GM13977 (cell line): Measurements from ENCODE around the gene HSPA4L.

ENCODE experiments used
- DNase-seq: peaks from one replicate; pipeline ENCODE4 v3.0.0; 2012; ENCODE audit warnings: low spot score
- in situ Hi-C: fragments of 300-500 bp; cut with MboI; formaldehyde crosslinking; loops from one replicate; pipeline ENCODE4 v1.12.0; 2022; ENCODE audit warnings: low sequenced_read_pairs, low pct_unique_long_range_greater_than_20kb, mixed read lengths, inconsistent platforms; ENCODE audit not compliant: unreplicated experiment
- TF ChIP-seq, protein P1 (sequence below): IDR thresholded peaks from 2 replicates; pipeline ENCODE4 v1.5.1; 2012; ENCODE audit warnings: mild to moderate bottlenecking, control low read depth; ENCODE audit not compliant: insufficient read depth; ENCODE audit errors: extremely low read depth, missing control alignments

Gene HSPA4L

DNA sequence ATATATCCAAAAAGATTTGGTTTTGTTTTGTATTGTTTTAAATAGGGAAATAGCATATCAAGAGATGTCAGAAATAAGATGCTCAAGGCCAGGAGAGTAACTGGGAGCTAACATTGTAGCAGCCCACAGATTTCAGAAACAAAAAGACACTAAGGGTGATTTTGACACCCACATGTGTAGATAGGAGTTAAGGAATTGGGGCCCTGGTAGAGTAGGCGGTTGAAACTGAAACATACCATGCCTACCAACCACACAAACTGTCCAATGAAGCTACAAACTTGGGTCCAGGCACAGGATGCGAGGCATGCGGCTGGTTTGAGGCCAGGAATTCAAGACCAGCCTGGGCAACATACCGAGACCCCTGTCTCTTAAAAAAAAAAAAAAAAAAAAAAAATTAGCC, 6.3 kb upstream of the HSPA4L start:
- TF ChIP-seq, protein P1, sequence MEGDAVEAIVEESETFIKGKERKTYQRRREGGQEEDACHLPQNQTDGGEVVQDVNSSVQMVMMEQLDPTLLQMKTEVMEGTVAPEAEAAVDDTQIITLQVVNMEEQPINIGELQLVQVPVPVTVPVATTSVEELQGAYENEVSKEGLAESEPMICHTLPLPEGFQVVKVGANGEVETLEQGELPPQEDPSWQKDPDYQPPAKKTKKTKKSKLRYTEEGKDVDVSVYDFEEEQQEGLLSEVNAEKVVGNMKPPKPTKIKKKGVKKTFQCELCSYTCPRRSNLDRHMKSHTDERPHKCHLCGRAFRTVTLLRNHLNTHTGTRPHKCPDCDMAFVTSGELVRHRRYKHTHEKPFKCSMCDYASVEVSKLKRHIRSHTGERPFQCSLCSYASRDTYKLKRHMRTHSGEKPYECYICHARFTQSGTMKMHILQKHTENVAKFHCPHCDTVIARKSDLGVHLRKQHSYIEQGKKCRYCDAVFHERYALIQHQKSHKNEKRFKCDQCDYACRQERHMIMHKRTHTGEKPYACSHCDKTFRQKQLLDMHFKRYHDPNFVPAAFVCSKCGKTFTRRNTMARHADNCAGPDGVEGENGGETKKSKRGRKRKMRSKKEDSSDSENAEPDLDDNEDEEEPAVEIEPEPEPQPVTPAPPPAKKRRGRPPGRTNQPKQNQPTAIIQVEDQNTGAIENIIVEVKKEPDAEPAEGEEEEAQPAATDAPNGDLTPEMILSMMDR = no peak

DNA sequence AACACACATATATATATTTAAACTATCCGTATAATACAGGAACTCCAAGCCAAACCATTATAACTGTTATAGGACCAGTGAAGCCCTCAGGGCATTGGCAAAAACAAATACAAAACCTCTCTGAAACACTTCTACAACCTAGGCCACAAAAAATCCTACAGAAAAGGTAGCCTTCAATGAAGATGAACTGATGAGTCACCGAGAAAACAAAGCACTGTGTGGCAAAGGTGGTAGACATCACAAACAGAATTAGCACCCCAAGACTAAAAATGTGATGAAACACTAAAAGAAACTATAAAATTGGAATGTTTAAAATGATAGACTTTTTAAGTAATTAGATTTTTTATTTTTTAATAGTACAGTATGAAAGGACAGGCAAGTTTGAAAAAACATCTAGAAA, 5.5 kb upstream of the HSPA4L start:
- in situ Hi-C loops = no loop called here
- DNase-seq = no peak
- TF ChIP-seq, protein P1 = no peak

More for the DNA sequence above, 6.3 kb upstream of the HSPA4L start:
- in situ Hi-C loops = no loop called here
- DNase-seq = no peak

DNA sequence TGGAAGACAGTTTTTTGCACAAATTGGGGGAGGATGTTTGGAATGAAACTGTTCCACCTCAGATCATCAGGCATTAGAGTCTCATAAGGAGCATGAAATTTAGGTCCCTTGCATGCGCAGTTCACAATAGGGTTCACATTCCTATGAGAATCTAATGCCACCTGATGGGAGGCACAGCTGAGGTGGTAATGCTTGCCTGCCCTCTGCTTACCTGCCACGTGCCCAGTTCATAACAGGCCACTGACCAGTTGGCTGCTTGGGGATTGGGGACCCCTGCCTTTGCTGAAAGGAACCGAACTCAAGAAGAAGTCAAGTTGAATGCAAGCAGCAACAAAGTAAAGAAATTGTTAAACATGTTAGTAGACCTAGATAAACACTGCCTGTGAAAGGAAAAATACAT, 4.6 kb upstream of the HSPA4L start:
- DNase-seq = no peak
- TF ChIP-seq, protein P1 = no peak
- in situ Hi-C loops = no loop called here

DNA sequence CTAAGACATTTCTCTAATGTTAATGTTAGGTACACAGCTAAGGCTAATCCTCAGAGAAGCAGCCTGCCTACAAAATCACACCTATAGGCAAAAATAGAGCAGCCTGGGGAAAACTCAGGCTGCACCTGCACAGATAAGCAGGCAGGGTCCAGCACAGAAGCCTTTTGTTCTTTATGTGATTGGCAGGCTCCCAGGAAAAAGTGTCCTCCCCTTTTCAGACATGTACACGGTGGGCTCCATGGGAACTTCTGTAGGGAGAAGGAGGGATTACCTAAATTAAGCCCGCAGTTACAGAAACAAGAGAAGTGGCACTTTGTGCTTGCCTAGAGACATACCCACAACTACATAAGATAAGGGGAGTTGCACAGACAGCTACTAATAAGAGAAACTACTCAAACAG, 4.0 kb upstream of the HSPA4L start:
- in situ Hi-C loops = no loop called here
- TF ChIP-seq, protein P1 = no peak
- no peak for DNase-seq

DNA sequence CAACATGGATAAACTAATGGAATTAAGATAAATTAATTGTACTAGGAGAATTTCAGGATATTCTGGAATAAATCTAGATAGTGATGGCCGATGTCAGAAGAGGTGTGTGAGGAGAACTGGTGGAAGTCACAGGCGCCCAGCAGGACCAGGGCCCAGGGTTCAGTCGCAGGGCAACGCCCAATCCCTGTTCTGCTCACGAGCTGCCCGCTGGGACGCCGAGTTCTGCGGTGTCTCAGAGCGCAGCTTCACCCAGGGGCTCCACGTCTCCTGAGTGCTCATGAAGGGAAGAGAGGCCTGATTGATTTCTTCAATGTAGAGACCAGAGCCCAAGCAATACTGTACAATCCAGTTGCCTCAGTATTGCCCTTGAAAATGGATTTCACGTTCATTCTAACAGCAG, 1.5 kb upstream of the HSPA4L start:
- in situ Hi-C loops = no loop called here
- TF ChIP-seq, protein P1 = no peak
- DNase-seq = no peak

DNA sequence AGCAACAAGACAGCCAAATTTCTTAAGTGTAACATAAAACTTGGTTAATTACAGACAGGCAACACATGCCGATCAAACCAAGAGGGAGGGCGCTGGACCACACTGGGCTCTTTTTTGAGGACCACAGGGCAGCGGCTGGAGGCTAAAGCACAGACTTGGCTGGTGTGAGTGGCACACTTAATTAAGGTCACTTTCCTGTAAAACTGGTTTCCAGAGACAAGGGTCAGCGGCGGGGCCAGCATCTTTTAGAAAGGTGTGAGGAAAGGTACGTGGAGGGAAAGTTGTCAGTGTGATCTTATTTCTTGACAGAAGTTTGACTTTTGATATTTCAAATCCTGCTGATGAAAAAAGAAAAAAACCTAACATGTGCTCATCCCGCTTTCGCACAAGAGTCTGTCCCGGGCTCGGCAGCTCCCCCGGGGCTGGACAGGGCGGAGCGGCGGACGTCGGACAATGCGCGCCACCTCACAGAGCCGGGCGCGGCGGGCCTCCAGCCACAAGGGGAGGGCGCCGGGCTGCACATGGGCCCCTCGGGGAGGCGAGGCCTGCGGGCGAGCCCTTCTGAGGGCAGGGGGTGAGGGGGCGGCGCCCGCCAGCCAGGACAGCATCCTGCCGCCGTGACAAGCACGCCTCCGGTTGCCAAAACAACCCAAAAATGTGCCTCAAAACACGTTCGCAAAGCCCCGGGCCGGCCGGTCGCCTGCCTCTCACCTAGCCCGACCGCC, 660 bp upstream of the HSPA4L start:
- TF ChIP-seq, protein P1 = no peak
- in situ Hi-C loops = no loop called here
- DNase-seq = peak; percentile 12

DNA sequence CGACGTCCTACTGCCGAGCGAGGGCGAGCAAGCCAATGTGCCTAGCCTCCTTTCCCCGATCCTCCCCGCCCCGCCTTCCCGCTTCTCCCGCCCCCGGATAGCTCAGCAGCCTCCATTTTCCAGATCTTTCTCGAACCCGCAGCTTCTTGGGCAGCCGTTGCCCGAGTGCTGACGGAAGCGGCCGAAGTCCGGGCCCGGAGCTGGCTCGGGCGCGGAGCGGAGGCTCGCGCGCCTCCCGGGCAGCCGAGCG, 172 bp upstream of the HSPA4L start:
- in situ Hi-C loops = no loop called here
- DNase-seq = peak; percentile 93
- TF ChIP-seq, protein P1 = no peak
